Dedifferentiated amniotic fluid mesenchymal stem cell (primary cell): ENCODE data around the gene PCOLCE2.

ENCODE experiments used
- DNase-seq: peaks from one replicate; pipeline ENCODE4 v3.0.0-alpha.2; 2016; ENCODE audit errors: extremely low spot score

Gene PCOLCE2

DNA sequence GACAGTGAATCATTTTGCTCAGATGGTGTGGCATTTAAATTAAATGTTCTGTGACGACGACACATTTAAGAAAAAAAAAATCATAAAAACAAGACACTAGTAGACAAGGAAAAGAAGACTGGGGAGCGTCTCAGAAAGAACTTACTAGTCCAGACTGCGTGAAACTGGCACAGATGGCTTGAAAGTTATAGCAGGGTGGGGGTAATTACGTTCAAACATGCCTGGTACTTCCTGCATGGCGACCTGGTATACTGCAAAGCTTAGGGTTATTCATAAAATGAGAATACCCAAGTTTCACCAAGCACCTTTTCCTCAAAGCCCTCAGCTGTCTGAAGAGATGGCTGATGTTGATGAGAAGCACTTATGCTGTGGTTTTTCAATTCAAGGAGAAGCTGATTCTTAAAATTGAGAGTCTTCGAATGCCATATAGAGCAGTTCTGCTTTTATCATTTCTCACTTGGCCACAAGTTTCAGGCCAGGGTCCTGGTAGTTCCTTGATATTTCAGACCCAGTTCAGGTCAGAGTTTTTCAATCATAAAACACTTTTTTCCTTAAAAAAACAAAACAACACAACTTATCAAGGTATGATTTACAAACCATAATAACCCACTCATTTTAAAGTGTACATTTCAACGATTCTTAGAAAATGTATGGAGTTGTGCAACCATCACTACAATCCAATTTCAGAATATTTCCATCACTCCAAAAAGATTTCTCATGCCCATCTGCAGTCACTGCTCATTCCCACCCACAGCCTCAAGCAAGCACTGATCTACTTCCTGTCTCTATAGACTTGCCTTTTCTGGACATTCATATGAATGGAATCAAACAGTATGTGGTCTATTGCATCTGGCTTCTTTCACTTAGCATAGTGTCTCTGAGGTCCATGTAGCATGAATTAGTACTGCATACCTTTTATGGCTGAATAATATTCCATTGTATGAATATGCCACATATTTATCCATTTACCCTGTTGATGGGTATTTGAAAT, 24.7 kb downstream of the PCOLCE2 start:
- no peak for DNase-seq

DNA sequence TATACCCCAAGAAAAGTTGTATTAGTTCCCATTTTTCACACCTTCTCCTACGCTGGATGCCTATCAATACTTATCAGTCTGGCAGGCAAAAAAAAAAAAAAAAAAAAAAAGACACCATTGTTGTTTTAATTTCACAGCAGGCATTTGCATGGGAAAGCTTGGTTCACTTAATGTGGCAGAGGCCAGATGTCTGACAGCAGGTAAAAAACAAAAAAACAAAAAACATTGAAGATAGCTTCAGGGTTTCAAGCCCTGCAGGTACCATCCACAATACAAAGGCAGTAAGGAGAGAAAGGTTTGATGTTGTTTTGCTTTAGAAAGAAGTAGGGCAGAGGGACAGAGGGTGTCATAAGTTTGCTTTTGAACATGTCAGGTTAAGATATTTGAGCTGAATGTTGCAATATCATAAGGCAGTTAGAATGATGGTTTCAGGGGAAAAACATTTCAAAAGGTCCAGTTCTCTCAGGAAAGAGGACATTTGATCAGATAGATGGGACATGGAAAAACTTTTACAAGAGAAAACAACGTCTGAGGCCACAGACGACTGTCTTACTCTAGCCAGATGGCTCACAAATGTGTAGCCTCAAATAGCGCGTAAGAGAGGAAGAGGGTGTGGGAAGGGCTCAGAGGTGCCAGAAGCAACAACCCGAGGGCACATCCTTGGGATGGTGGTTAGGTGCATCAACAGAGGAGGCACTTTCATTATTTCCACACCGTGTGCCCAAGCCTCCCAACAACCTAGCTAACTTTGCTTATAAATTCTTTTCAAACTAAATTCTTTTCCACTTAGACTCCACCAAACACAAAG, 25.7 kb downstream of the PCOLCE2 start:
- peak; percentile 33 for DNase-seq

DNA sequence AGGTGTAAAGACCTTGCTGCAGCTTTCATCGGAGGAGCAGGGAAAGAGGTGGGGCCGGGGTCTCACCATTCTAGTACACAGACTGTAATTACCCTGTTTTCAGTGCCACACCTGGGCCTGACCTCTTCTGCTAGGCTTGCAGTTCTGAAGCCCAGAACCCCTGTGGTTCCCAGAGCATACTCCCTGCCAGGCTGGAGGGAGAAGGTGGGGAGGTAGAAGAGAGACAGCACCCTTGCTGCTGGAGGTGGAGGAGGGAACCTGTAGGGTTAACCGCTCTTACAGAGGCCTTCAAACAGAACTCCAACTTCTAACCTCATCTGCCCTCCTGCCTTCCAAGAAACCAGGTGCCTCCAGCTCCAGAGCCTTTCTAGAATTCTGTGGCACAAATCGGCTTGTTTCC, 27.0 kb downstream of the PCOLCE2 start:
- no peak for DNase-seq

DNA sequence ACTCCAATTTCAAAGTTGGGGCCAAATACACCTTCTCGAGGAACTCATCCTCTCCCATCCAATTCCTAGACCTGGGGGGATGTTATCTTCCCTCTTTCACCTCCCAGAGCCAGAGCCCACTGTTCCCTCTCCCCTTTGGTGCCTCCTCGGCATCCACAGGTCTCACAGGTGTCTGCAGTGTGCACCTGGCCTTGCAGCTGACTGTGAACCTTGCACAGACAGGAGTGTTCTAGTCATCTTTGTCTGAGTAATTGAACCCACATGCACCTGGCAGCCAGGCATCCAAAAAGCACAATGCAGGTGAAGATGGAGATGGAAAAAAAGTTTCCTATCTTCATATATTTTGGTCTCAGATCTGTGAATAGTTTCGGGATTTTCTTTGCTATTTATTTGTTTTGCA, 30.8 kb downstream of the PCOLCE2 start:
- no peak for DNase-seq

DNA sequence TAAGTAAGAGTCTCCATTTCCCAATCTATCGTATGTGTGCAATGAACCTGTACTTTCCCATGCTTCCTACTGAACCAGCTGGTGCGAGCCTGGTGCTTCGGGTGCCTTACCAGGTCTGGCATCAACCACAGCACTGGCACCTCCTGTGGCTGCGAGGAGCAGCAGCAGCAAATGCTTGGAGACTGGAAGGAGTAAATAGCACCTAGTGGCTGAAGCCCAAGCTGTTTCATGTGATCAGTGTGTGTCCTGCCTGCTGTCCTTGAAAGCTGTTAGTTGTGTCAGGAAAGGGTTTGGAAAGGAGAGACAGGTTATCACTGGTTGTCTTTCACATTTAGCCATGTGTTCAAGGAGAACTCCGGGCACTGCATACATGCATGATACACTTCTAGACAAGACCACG, 31.8 kb downstream of the PCOLCE2 start:
- no peak for DNase-seq

DNA sequence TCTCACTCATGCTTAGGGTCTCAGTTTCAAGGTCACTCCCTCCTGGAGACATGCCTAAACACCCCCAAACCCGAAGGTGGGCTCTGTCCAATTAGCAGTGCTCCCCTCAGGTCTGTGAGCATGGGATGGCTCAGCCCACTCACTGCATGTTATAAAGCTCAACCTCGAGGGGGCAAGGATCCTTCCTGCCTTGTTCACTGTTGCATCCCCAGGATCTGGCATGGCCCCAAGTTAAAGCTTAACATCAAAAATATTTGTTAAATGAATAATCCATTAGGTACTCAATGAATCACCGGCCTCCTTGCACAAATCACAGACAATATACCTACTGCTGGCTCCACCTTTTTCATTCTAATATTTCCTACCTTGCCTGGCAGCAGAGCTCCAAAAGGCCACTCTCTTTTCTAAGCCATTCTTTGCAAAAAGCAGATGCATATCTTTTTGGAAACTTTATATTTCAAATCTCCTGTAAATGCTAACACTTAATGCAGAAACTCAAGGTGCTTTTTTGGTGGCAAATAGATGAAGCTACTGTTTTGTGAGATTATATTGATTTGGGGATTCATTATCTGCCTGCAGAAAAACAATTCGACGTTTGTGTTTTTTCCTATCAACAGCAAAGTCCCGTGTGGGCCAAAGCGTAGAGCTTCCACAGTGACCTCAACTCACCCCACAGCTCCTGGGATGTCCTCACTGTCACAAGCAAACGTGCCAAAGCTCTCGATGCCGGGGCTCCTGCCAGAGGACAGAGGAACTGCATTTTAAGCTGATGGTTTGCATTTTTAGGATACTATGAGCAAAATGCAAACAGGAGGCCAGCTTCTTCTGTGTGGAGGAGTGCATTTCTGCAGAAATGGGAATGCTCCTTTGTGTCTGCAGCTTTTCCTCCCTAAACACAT, 35.4 kb downstream of the PCOLCE2 start:
- DNase-seq = no peak

DNA sequence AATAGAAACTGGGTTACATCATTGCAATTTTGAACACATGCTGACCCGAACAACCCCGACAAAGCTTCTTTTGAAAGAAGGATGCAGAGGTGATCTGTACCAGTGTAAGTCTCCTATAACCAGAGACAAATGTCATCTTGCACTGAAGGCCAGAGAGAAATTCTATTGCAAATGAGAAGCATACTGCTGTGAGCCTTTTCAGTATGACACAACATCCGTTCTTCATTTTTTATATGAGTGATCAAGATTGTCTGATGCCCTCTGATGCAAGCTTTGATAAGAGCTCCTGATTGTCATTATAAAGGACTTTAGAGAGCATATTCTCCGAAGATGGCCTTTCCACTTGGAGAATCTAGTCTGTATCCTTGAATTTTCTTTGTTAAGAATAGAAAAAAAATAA, 36.9 kb downstream of the PCOLCE2 start:
- DNase-seq = no peak

DNA sequence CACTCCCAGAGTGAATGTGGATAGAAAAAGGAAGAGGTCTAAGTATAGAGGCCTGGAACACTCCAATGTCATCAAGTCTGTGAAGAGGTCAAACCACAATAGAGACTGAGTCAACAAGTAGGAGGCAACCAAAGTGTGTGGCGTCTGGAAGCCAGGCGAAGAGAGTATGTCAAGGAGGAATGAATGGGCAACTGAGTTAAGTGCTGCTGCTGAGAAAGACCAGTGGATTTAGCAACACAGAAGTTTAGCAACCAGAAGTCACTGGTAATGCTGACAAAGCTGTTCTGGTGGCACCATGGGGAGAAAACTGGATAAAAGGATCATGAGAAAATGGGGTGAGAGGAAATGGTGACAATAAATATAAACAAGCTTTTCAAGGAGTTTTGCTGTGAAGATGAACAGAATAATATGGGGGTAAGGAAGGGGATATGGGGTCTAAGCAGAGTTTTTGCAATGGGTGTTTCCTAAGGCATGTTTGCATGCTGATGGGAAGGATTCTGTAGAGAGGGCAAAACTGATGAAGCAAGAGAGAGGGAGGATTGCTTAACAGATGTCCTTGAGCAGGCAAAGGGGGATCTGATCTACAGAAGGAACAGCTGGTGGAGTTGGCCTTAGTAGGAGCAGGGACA, 38.4 kb downstream of the PCOLCE2 start:
- no peak for DNase-seq

DNA sequence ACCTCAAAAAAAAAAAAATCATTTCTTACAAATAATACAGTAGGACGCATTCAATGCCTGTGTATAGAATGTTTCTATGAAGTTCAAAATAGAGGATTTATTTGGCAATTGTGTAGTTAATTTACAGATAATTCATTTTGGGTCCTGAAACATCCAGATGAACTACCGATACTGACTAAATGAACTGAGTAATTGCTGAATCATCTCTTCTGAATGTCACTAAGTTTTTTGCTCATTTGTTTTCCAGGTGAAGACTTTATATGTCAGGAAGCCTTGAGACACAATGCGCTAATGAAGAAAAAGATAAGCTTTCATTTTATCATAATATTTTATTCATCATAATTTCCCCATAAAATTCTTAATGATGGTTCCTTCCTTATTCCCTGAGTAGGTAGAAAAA, 39.7 kb downstream of the PCOLCE2 start:
- DNase-seq = no peak

DNA sequence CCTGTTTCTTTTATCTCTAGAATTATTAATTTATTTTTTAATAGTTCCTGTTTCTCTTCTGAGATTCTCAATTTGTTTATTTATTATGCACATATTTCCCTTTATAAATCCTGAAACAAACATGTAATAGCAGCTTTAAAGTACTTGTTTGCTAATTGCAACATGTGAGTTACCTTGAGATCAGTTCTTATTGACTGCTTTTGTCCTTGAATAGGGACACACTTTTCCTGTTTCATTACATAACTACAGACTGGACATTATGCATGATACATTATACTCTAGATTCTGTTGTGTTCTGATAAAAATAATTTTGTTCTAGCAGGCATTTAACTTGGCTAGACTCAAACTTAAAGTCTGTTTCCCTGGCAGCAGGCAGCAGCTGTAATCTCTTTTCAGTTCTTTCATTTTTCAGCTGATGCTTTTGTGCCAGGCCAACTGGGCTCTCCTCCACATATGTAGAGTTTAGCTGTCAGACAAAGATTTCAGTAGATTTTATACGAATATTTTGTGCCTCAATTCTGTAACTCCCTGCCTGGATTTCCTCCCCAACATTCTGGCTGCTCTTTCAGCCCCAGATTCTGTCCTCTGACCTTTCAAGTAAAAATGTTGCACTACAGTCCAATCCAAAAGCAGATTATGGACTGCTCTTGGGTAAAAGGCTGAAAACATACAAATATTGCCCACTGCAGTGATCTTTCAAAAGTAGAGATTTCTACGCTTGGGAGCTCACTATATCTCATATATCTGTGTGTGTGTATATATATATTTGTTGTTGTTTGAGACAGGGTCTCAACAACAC, 41.9 kb downstream of the PCOLCE2 start:
- DNase-seq = no peak

DNA sequence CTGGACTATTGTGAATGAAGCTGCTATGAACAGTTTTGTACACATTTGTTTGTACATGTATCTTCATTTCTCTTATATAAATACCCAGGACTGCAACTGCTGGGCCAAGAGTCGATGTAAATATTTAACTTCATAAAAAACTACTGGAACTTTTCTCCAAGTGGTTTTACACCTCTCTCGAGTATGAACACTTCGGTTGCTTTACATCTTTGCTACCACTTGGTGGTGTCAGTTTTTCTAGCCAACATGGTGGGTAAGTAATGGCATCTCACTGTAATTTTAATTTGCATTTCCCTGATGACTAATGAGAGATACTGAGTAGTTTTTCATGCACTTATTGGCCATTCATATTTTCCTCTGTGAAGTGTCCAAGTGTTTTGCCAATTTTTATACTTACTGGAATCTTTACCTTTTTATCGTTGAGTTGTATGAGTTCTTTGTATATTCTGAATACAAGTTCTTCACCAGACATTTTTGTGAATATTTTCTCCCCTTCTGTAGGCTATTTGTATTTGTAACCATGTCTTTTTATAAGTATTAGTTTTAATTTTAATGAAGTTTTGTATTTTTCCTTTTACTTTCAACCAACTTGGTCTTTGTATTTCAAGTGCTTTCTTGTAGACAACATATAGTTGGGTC, 44.4 kb downstream of the PCOLCE2 start:
- no peak for DNase-seq

DNA sequence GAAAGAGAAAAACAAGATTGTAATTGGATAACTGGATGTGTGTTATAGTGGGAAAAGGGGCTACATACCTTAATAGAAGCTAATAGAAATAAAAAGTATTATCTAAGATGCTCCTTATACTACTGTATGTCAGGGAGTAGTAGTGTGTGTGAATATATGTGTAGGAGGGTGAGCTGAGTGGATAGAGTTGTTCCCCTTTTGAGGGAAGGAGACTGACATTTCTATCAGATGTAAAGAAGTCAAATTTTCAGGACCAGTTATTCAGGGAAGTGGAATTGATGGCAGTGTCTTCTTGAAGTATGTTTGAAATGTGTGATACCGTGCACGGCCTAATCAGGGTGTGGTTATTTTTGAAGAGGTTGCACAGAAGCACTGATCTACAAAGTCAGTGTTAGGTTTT, 49.1 kb downstream of the PCOLCE2 start:
- DNase-seq = no peak

DNA sequence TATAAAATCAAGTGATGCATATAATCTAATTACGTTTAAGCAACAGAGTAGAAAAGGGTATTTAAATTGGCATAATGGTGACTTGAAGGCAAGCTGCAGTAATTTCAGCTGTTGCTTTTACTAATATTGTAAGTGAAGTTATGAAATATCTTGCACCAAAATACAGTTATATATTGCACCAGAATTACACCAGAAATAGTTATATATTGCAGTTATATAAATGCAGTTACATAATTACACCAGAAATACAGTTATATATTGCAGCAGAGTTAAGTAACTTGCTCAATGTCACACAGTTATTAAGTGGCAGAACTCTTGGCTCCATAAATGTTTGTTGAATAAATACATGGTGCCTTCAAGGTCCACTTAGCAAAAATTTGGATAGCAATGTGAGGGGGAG, 51.4 kb downstream of the PCOLCE2 start:
- DNase-seq = no peak

DNA sequence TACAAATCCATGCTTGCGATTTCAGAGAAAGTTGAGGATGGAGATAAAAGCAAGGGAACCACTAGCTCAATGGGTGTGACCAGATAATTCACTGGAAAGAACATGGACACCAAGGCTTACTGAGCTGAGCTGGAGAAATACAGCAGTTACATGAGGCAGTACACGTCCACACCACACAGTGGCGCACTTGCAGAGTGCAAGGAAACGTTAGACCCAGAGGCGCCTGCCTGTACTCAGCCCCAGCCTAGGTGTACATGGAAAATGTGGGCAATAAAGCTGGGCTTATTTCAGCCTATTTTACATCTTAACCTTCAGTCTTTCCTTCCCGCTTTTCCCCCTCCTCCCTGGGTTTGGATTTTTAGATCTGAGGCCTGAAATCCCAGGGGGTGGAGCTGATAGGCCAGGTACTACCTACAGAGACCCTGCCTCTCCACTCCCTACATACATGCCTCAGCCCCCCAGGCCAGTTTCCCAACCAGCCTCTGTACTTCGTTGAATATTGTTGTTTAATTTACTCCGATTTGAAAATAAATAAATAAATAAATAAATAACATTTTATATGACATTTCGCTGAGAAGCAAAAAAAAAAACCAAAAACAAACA, 60.1 kb downstream of the PCOLCE2 start:
- peak; percentile 74 for DNase-seq

DNA sequence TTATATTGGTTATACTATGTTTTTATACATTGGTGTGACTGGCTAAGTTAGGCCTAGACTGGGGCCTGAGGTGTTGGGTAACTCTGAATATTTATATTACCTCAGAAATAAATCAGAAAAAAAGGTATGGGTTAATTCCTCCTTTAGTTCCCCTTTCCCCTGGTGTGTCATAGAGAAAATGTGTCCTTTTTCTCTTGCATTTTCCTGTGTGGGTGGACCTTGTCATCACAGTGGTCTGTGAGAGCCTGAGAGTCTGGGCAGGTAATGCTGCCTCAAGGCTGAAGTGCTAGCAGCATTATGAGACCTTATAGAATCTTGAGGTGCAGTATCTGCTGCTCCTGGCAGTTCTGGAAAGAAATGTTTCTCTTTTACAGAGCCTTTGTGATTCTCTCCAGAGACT, 69.7 kb downstream of the PCOLCE2 start:
- DNase-seq = no peak

DNA sequence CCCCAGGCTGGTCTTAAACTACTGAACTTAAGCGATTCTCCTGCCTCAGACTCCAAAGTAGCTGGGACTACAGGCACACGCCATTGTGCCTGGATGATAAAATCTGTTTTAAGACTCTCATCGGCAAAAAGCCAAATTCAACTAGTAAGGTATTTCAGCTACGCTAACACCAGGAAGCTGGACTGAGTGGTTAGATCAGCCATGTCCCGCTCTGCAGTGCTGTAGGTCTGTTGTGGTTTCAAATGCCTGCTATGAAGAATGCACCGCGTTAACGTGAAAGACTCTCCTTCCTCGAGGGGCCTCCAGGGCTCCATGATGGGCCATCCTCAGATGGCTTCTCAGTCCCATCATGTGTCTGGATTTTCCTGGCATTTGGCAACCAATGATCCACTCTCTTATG, 70.2 kb downstream of the PCOLCE2 start:
- no peak for DNase-seq

DNA sequence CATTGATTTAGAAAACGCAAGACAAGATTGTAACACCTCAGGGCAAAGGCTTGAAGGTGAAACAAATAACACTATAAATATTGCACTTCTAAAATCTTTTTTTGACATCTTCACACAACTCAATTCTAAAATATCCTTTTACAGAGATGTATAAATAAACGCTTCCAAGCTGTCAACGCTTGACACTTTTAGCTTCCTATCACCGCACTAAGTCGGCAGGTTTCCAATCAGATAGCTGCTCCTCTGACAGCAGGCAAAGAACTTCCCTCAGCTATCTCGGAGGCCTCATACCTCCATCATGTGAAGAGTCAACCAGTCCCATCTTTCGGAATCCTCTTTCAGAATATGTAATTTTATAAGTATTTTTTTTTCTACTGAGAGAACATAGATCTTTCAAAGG, 71.0 kb downstream of the PCOLCE2 start:
- DNase-seq = no peak

DNA sequence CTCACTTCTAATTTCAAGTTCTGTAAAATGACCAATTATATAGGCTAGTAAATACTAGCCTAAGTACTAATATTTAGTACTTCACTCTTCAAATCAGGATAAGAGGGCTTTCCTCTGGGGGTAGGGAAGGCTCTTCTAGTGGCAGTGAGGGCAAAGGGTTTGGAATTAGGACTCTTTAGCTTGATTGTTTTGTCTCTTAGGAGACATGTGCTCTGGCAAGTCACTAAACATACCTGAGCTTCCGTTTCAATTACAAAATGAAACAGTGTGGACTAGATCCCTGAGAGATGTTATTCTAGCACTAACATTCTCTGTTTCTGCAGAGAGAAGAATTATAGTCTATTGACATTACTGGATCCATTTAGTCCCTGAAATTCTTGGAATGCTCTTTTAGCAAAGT, 71.5 kb downstream of the PCOLCE2 start:
- no peak for DNase-seq

DNA sequence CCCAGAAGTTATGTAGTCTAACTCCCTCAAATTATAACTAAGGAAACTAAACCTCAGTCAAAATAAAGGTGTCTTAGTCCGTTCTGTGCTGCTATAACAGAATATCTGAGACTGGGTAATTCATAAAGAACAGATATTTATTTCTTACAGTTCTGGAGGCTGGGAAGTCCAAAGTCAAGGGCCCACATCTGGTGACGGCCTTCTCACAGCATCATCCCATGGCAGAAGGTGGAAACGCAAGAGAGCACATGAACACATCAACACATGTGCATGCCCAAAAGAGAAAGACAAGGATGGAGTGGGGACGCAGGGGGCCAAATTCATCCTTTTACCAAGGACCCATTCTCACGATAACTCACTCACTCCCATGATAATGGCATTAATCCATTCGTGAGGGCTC, 73.1 kb downstream of the PCOLCE2 start:
- DNase-seq = no peak

DNA sequence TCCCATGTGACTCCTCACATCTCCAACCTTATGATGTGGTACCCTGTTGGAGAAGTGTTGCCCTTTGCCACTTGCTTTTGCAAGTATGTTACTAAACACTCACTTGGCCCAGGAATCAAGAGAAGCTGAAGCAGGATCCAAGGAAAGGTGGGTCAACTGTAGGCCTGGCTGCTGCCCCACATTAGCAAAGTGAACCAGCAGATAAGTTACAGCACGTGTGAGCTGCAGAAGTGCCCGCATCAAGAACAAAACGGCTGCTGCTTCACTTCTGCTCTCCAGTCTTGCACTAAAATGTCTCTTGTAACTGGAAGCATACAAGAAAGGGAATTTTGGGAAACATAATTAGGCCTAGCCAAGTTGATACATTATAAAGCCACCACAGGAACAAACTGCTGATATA, 79.6 kb downstream of the PCOLCE2 start:
- no peak for DNase-seq
